HG03095 (cell line): Measurements from ENCODE around the gene DGCR2.

Experiments
- ATAC-seq: cut with Tn5 transposase; IDR thresholded peaks from one replicate; pipeline ENCODE4 v1.9.1; 2021; ENCODE audit warnings: moderate library complexity; ENCODE audit not compliant: unreplicated experiment

DGCR2 gene

DNA sequence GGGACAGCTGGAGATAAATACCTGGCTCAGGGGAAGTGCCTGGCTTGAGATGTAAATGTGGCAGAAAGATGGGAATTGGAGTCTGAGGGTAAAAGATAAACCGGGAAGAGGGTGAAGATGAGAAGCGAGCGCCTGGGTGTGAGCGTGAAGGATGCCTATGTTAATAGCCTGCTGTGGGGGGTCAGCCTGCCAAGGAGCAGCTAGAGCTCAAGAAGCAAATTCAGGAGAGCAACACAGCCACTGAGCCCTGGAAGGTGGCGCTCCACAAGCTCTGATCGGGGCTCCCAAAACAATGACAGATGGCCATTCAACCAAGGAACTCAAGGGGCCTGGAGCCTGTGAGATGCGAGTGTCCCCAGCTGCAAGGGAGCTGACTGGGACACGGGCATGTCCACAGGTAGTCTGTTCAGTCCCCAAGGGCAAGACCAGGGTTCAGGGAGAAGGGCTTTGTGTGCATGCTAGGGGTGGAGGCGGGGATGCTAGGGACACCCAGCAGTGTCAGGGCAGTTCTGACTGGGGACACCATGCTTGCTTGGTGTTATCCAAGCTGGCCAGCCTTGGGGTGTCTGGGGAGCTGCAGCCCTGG lies 25.1 kb upstream of the DGCR2 start:
- no peak for ATAC-seq

DNA sequence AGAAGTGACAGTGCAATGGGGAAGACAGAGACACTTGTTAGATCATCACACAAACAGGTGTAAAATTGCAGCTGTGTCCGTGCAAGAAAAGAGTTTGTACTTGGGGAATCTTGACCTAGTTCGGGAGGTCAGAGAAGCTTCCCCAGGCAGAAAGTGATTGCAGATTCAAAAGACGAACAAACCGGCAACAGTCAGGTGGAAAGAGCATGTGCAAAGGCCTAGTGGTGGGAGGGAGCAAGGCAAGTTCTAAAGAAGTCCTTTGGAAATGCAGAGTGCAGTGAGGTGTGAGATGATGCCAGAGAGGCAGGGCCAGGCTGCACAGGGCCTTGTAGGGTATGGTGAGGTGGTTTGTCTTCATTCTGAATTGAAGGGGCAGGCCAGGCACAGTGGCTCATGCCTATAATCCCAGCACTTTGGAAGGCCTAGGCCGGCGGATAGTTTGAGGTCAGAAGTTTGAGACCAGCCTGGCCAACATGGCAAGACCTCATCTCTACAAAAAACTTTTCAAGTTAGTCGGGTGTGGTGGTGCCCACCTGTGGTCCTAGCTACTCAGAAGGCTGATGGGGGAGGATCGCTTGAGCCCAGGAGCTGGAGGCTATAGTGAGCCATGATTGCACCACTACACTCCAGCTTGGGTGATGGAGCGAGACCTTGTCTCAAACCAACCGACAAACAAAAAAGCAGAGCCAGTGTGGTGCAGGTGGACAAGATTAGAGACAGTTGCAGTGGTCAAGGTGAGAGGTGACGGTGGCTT lies 24.2 kb upstream of the DGCR2 start:
- ATAC-seq = no peak

DNA sequence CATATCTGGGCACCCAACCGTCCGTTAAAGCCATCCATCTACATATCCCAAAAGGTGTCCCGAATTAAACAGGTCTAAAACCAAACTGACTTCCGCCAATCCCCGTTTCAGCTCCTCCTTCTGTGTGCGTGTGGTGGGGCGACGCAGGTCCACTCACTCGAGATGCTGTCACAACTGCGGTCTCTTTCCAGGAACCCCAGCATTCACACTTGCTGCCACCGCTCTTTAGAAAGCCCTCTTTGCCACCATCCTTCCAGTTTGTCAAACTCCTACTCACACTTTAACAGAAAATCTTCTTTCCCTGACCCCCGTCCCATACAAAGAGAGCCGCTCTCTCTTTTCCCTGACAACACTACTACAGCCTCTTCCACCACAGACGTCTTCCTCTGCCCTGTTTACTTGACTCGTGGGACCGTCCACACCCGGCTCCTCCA lies 21.8 kb upstream of the DGCR2 start:
- no peak for ATAC-seq

DNA sequence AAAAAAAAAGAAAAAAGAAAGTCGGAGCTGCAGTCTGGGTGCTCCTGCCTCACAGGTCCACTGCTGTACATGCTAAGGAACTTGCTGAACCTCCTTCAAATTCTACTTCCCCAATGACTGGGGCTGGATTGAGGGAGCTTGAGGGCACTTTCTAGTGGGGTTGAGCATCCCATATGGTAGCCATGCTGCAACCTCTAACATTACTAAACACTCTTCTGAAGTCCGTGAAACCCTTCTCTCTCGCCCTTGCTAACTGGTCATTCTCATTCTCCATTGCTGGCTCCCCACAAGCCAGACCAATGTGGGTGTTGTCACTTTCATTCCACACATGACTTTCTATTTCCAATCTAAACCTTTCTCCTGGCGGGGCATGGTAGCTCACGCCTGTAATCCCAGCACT lies 21.0 kb upstream of the DGCR2 start:
- ATAC-seq = no peak

DNA sequence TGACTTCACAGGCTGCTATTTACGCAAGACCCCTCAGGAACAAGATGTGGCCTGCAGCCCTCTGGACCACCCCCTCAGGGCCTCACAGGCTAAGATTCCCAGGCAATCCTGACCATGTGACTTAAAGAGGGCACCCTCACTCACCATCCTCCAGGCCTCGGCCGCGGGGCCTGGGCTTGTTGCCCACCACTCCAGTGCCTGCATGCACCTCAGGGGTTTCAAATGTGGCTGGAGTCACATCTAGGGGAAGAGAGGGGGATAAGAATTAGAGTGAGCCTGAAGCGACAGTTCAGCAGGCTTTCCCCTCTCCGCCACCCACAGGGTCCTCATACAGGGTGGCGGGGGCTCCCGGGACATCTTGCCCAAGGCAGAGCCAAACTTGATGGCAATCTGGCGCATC lies 20.2 kb upstream of the DGCR2 start:
- no peak for ATAC-seq

DNA sequence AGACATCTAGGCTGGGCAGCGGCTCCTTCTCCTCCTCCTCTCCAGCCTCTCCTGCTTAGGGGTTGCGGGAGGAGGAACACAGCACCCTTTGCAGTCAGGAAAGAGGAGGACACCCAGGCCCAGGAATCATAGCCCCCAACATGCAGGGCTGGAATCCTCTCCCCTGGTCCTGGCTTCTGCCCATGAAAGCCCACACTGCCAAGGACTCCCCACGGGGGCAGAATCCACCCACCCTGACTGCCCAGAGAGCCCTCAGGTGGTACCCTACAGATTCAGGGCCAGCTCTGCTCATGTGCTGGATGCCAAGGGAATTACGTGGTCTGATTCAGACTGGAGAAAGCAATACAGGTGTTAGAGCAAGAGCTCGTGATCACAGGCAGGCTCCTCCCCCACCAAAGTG lies 17.8 kb upstream of the DGCR2 start:
- no peak for ATAC-seq

DNA sequence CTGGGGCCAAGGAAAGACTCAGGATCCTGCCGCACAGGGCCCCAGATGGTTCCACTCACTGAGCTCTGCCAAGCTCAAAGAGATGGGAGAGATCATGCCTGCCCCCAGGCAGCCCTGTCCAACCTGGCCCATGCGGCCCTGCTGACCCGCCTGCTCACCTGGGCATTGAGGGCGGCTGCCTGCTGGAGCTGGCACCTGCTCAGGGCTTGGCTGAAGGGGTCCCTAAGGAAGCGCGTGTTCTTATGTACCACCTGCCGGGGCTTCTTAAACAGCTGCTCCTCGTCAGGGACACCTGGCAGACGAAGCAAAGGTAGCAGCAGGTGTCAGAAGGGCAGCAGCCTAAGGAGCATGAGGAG lies 16.8 kb upstream of the DGCR2 start:
- no peak for ATAC-seq

DNA sequence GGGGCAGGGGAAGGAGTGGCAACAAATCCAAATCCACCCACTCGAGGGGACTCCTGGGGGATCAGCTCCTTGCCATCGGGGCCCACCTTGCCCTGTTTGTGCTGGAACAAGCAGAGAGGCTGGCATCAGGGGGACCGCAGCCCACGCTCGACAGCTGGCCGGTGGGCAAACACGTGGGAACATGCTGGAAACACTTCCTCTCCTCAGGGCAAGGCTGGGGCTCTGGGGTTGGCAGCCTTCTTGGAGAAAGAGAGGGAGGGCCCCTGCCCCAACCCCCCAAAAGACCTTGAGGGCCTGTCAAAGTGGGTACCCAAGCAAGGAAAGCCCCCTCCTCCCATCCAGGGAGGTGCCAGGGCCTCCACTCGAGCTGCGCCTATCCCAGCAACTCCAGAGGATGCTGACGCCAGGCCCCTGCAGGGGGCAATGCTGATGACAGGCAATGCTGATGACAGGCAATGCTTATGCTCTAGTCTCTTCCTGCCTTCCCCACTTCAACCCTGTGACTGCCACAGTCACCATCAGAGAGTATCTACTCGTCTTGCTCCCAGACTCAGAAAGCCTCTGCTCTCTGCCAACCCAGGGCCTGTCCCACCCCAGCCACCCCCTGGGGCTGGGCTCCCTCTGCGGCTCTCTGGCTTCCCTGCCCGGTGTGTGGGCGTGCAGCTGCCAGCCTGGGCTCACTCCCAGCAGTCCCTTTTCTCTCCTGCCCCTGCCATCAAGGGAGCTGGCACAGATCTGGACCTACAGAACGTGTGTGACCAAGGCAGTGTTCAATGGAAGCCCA lies 16.2 kb upstream of the DGCR2 start:
- no peak for ATAC-seq

DNA sequence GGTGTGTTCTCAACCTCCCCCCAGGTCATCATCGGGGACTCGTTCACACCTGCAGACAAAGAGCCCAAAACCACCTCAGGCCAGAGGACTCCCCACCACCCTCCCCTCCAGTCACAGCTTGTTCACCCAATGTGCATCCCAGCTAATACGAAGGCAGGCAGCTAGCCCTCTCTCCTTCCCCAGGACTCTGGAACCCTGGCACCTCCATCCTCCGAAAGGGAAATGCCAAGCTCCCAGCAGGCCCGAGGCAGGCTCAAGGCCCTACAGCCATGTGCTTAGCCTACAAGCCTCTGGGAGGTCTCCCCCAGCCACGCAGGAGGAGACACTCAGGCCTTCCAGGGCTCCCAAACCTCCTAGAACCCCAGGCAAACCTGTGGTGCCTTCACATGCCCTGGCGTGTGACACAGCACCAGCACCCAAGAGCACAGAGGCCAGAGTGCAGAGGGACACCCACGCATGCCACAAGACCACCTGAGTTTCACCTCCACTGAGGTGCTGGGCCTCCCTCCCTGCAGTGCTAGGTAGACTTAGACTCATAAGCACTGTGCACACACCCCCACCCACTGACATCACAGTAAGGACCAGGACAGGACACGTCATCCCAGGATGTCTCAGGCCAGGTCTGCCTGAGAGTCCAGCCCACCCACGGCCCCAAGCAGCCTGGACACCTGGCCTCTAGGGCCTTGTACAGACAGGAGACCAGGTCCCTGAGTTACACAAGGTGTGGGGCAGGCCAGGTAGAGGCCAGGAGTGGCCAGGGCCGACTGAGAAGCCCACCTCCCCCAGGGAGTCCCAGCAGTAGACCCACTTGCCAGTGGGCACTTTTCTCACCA lies 15.4 kb upstream of the DGCR2 start:
- ATAC-seq = no peak

DNA sequence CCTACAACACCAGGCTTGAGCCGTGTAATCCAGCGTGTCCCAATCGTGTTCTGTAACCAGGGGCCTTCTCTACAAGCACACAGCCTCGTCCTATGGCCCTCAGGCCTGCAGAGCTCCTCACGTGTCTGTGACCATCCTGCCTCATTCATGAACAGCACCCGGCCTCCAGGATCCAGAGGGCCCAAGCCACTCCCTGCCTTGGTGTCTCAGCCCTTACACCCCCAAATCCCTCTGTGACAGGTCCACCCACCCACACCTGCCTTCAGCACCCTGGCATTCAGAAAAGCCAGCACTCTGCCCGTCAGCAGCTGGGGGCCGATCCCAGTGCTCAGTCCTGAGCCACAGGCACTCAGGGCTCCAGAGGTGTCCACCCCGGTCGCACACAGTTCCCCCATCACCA lies 14.7 kb upstream of the DGCR2 start:
- ATAC-seq = no peak

DNA sequence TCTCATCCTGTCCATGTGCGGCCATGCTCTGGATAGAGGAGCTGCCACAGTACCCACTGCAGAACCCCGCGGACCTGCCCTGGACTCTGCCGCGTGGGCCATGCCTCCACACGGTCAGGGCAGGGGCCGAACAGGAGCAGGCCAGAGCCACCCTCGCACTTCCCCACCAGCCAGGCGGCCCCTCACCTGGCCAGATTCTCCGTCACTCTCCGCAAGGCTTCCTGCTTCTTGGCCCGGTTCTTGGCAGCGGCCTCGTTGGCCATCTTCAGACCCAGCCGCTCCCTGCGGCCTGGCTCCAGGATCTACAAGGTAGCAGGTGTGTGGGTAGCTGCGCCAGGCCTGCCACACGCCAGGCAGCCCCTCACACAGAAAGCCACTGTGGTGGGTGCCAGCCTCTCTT lies 12.7 kb upstream of the DGCR2 start:
- no peak for ATAC-seq

DNA sequence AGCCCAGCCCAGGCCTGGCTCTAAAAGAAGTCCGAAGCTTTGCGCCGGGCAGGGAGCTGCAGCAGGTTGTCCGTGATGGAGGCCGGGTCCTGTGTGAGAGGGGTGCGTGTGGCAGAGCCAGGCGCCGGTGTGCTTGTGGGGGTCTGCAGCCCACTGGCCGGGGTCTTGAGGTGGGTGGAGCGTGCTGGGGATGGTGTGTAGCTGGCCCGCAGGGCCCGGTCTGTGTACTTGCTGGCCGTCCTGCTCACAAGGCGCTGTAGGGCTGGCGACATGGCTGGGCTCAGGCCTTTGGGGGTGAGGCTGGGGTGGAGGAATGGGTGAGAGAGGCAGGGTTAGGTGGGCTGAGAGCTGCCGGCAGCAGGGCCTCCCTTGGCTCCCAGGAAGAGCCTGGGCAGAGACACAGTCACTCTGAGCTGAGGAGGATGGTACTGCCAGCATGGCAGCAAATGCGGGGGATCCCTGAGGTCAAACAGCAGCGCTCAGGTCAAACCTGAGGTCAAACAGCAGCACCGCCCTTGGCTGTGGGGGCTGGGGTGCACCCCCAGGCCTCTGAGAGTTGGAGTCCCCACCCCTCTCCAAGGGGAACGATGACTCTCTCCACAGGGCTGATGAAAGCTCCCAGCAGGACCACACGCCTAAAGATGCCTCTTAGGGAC lies 12.1 kb upstream of the DGCR2 start:
- ATAC-seq = no peak

DNA sequence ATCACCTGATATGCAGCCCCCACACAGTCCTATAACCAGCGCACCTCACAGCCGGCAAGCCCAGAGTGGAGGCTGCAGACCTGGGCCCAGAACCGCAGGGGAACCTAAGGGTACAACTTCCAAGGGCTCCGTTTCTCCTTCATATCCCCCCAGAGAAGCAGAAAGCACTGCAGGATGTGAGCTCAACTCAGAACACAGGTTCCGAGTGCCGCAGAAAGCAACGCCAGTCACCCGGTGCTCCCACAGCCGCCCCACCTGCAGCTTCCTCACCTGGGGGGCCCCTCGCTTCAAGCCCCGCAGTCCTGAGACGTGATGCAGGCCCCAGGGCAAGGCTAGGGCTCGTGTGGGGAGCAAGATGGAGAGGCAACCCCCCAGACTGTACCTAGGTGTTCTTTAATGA lies 11.3 kb upstream of the DGCR2 start:
- no peak for ATAC-seq

DNA sequence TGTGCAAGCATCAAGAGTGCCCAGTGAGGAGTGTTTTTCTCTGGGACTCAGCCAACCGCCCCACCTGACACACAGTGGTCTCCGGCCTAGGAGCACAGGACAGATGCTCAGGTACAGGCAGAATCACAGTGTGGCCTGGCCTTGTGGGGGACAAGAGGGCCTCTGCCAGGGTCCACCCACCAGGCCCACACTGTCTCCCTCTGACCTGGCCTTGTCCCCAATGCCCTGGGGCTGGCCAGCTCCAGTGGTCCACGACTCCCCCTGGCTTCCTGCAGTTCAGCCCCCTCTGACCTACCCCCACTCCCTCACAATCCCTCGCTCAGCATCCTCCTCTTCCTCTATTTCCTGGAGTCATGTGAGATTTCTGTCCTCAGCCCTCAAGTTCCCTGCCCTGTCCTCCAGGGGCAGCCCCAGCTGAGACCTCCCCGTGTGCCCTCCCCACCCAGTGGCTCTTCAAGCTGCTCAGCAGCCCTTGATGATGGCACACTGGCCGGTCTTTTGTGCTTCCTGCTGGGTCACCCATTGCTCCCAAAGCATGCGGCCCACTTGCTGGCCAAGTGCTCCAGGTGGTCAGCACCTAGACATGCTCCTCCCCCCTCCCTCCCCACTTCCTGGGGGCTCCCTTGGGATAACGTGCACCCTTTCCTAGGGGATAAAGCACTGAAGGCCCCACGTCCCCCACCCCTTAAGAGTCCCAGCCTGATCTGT lies 10.6 kb upstream of the DGCR2 start:
- no peak for ATAC-seq

DNA sequence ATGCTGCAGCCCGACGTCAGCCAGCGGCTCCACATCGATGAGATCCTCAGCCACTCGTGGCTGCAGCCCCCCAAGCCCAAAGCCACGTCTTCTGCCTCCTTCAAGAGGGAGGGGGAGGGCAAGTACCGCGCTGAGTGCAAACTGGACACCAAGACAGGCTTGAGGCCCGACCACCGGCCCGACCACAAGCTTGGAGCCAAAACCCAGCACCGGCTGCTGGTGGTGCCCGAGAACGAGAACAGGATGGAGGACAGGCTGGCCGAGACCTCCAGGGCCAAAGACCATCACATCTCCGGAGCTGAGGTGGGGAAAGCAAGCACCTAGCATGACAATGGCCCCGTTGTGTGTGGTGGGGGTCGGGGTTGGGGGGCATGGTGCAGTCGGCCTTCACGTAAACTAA lies 9.9 kb upstream of the DGCR2 start:
- ATAC-seq = no peak

DNA sequence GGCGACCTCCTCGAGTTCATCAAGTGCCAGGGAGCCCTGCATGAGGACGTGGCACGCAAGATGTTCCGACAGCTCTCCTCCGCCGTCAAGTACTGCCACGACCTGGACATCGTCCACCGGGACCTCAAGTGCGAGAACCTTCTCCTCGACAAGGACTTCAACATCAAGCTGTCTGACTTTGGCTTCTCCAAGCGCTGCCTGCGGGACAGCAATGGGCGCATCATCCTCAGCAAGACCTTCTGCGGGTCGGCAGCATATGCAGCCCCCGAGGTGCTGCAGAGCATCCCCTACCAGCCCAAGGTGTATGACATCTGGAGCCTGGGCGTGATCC lies 9.4 kb upstream of the DGCR2 start:
- ATAC-seq = no peak

DNA sequence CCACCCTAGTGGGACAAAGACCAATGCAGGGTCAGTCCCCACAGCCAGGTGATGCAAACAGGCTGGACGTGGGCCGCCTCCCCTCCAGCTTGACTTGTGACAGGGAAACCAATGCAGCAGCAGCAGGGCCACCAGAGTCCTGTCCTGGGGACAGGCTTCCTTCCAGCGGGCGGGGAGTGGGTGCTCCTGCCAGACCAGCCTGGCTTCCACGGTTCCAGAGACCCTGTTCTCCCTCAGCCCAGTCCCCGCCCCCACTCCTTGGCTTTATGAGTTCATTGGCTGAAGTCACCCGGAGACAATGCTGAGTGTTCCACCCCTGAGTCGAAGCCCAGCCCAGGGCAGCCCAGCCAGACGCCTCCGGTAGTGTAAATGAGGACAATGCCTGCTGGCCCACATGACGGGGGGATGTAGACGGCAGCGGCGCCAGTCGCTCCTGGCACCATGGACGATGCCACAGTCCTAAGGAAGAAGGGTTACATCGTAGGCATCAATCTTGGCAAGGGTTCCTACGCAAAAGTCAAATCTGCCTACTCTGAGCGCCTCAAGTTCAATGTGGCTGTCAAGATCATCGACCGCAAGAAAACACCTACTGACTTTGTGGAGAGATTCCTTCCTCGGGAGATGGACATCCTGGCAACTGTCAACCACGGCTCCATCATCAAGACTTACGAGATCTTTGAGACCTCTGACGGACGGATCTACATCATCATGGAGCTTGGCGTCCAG lies 8.9 kb upstream of the DGCR2 start, which contains the start of gene TSSK2:
Gene TSSK2, plus strand, starts transcription at position 350 of the 726 bp plus-strand sequence. Its CDS starts 92 bp downstream, at position 442.
- no peak for ATAC-seq

DNA sequence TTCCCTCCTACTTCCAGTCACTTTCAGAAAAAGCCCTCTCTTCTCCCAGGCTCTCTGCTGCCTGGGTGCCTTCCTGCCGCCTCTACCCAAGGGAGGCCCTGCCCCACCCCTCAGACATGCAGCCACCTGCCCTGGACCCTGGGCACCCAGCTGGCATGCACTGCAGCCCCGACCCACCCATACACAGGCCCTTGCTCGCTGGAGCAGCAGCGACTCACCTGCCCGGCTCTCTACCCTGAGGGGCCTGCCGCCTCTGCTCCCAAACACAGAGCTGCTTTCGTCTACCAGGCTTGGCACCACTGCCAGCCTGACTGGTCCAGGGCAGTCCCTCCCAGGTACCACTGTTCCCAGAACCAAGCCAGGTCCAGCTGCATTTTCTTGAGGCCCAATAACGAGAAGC lies 7.7 kb upstream of the DGCR2 start:
- no peak for ATAC-seq

DNA sequence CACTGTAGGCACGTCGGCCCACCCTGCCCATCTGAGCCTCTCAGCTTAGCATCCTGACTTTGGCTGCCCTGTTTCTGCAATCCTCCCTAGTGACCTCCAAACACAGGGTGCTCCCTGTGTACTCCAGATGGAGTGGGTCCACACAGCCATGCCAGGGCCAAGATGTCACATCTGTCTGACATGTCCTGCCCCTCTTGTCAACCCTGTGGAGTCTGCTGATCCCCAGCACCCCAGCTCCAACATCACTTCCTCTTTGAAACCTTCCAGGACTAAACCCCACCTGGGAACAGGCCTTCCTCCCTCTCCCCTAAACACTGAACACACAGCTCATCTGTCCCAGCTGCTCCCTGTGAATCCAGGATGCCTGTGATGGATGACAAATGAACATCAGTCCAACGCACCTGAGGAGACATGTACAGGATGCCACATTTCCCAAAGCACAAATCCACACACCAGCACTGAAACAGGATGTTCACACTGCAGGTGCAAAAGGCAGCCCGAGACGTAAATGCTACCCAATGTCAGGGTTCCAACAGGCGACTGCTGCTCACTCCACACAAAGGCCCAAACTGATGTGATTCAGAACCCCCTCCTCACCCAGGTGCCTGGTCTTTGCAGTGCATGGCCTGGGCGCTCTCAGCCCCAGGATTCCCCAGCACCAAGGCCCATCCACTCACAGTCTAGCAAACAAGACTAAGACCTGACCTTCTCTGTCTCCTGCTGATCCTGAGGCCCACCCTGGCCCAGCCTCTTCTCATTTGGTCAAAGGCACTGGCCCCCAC lies 6.9 kb upstream of the DGCR2 start:
- no peak for ATAC-seq
